SU-DHL-6 (cell line): ENCODE data around the gene FAM83G.

ENCODE experiments used
- H2AFZ ChIP-seq: fragments of 200-600 bp; sonication (generic); 2 replicates; pipeline ENCODE4 v1.6.1; 2014; ENCODE audit warnings: low read depth, mild to moderate bottlenecking, moderate library complexity, mixed read lengths, antibody characterized with exemption, low read length; ENCODE audit not compliant: severe bottlenecking
- H3F3A ChIP-seq: fragments of 200-600 bp; shearing (Covaris generic); 2 replicates; pipeline ENCODE4 v1.6.0; 2016; ENCODE audit warnings: antibody characterized with exemption, mild to moderate bottlenecking; ENCODE audit not compliant: insufficient read depth
- H3K27ac ChIP-seq: fragments of 200-600 bp; sonication (generic); 2 replicates; pipeline ENCODE4 v1.5.1; 2016; ENCODE audit warnings: low read depth, mild to moderate bottlenecking, low read length, moderate library complexity, mixed read lengths
- H3K27me3 ChIP-seq: fragments of 200-600 bp; sonication (generic), shearing (Covaris generic); 2 replicates; pipeline ENCODE4 v1.6.0; 2014; ENCODE audit warnings: mild to moderate bottlenecking, low read length
- H3K36me3 ChIP-seq: fragments of 200-600 bp; sonication (generic); 2 replicates; pipeline ENCODE4 v1.6.1; 2014; ENCODE audit warnings: mild to moderate bottlenecking, low read length, mixed read lengths
- H3K4me2 ChIP-seq: fragments of 300-600, 200-600 bp; shearing (Covaris generic), sonication (generic); 2 replicates; pipeline ENCODE4 v1.6.0; 2014; ENCODE audit warnings: low read length, low read depth, mild to moderate bottlenecking; ENCODE audit not compliant: poor library complexity, severe bottlenecking
- H3K4me3 ChIP-seq: fragments of 200-600 bp; sonication (generic); 2 replicates; pipeline ENCODE4 v1.5.1; 2014; ENCODE audit warnings: antibody characterized with exemption, low read length, mild to moderate bottlenecking, mixed read lengths; ENCODE audit not compliant: insufficient read depth, poor library complexity, severe bottlenecking
- H3K79me2 ChIP-seq: fragments of 200-600 bp; sonication (generic); 2 replicates; pipeline ENCODE4 v1.6.1; 2014; ENCODE audit warnings: mild to moderate bottlenecking, low read length, moderate library complexity; ENCODE audit not compliant: insufficient read depth
- H3K9ac ChIP-seq: fragments of 200-600 bp; sonication (generic); 2 replicates; pipeline ENCODE4 v1.7.0; 2014; ENCODE audit warnings: mild to moderate bottlenecking, low read length
- H3K9me2 ChIP-seq: fragments of 200-600 bp; sonication (generic); replicated peaks from 2 replicates; pipeline ENCODE4 v1.6.1; 2014; ENCODE audit warnings: low read length; ENCODE audit not compliant: insufficient read depth
- H3K9me3 ChIP-seq: fragments of 200-600 bp; sonication (generic); 2 replicates; pipeline ENCODE4 v1.6.1; 2014; ENCODE audit warnings: low read length, mixed read lengths; ENCODE audit not compliant: insufficient read depth
- H4K20me1 ChIP-seq: fragments of 200-600 bp; sonication (generic); 2 replicates; pipeline ENCODE4 v1.6.1; 2014; ENCODE audit warnings: low read depth, mild to moderate bottlenecking, antibody characterized with exemption, low read length, moderate library complexity, mixed read lengths
- EZH2phosphoT487 ChIP-seq: fragments of 200-600 bp; sonication (generic), shearing (Covaris generic); conservative IDR thresholded peaks from 2 replicates; pipeline ENCODE4 v1.6.1; 2018; ENCODE audit warnings: mild to moderate bottlenecking, antibody characterized with exemption, low read length, moderate library complexity, mixed read lengths
- TF ChIP-seq, protein P1 (sequence below): fragments of 200-600 bp; sonication (generic); IDR thresholded peaks from one replicate; pipeline ENCODE4 v1.5.1; 2017; ENCODE audit warnings: antibody characterized with exemption, mild to moderate bottlenecking, low read length, moderate library complexity; ENCODE audit not compliant: insufficient read depth, poor library complexity, severe bottlenecking

The FAM83G gene

DNA sequence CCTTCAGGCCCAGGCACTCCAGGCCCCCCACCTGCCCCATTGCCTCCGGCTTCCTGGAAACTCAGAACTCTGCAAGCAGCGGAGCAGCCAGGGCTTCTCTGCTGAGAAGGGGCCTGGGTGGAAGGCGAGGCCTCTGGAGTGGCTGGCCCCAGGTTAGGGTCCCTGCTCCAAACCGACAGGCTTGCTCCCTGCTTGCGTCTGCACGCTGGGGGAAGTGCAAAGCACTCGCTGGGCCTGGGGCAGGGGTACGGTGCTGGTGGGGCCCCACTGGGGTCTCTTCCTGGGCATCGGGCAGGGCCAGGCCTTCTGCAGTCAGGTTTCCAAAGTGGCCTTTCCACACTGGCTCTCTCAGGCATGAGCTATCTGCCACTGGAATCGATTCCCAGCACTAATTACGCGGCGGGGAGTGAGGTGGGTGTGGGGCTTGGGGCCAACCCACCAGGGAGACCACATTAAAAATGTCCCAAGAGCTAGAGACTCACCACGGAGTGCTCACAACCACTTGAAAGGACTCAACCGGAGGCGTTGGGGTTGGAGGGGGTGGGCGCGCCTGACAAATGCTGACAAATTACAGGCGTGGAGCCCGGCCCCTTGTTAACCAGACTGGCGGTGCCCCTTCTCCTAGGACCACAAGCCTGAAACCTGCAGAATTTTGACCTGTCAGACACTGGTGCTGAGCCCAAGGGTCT lies 17.9 kb downstream of the FAM83G start:
- Histone ChIP-seq H3K27ac (no peak overlapping the region), H3K4me3 (no peak overlapping the region), H3K79me2 (peaks cover 7% of the 10 kb centered on the region; the same call in 1 of the 2 replicates), H3K9me3 (no peaks in the 10 kb centered on the region), H3F3A (no peaks in the 10 kb centered on the region), H3K27me3 (no peaks in the 10 kb centered on the region), H2AFZ (no peak overlapping the region), H3K36me3 (no peaks in the 10 kb centered on the region), H3K9ac (no peak overlapping the region), H3K4me2 (no peak overlapping the region), H3K9me2 (no peaks in the 10 kb centered on the region), H4K20me1 (no peaks in the 10 kb centered on the region)
- TF ChIP-seq, protein P1, sequence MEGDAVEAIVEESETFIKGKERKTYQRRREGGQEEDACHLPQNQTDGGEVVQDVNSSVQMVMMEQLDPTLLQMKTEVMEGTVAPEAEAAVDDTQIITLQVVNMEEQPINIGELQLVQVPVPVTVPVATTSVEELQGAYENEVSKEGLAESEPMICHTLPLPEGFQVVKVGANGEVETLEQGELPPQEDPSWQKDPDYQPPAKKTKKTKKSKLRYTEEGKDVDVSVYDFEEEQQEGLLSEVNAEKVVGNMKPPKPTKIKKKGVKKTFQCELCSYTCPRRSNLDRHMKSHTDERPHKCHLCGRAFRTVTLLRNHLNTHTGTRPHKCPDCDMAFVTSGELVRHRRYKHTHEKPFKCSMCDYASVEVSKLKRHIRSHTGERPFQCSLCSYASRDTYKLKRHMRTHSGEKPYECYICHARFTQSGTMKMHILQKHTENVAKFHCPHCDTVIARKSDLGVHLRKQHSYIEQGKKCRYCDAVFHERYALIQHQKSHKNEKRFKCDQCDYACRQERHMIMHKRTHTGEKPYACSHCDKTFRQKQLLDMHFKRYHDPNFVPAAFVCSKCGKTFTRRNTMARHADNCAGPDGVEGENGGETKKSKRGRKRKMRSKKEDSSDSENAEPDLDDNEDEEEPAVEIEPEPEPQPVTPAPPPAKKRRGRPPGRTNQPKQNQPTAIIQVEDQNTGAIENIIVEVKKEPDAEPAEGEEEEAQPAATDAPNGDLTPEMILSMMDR = no peak
- no peak for TF ChIP-seq EZH2phosphoT487

DNA sequence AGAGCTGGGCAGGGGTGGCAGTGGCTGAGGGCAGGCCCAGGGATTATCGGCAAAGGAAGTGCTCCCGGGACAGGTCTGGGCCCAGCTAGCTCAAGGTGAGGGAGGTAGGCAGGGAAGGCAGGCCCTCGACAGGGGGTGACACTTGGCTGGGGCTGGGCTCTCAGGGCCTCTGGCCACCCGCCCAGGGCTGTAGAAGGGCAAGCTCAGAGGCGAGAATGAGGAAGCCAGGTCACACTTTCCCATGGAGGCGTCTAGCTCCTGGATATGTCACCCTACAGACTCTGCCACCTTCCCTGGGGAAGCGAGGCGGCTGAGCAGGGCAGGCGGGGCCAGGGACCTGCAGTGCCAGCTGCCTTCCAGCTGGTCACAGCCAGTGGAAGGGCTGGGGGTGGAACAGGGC lies 19.1 kb downstream of the FAM83G start:
- no peak overlapping the region for H3K9ac ChIP-seq
- H3K79me2 ChIP-seq = no peaks in the 10 kb centered on the region
- no peak overlapping the region for H2AFZ ChIP-seq
- TF ChIP-seq, protein P1 = no peak
- no peak for TF ChIP-seq EZH2phosphoT487
- no peaks in the 10 kb centered on the region for H3K9me2 ChIP-seq
- H3K27ac ChIP-seq = no peak overlapping the region
- H3K4me2 ChIP-seq = no peak overlapping the region
- H3K27me3 ChIP-seq = no peaks in the 10 kb centered on the region
- H3K4me3 ChIP-seq = no peak overlapping the region
- no peaks in the 10 kb centered on the region for H3F3A ChIP-seq
- no peaks in the 10 kb centered on the region for H3K9me3 ChIP-seq
- H4K20me1 ChIP-seq = no peaks in the 10 kb centered on the region
- no peaks in the 10 kb centered on the region for H3K36me3 ChIP-seq

DNA sequence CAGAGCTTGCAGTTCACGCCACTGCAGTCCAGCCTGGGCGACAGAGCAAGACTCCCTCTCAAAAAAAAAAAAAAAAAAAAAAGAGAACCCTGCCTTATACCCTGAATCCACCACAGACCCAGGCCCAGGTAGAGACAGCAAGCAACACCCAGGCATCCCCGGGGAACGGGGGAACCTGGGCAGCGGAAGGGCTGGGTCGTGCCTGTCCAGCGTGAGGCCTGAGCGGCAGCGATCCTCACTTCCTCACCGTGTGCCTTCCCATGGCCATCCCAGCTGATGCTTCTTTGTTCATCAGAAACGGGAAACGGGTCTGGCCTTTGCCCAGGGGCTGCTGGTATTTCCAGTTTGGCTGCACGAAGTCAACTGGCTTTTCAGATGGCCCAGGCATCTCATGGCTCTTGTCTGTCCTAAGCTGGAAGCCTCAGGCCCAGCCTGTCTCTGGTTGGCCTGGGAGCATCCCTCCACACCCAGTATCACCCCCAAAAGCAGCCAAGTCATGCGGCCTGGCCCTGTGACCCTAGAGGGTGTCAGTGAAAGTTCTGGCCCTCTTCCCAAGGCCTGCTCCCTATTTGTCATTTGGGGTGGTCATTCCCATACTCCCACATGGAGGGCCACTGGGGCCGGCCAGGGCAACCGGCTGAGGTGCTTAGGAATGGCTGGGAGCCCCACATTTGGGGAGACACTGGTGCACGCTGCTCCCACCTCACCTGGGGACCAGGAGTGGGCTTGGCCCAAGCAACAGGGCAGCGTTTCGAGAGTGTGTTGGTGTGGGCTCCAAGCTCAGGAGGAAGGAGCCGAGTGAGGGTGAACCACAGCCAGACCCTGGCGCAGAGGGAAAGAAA lies 20.1 kb downstream of the FAM83G start:
- Histone ChIP-seq H3K36me3 (no peaks in the 10 kb centered on the region), H3F3A (no peaks in the 10 kb centered on the region), H4K20me1 (no peaks in the 10 kb centered on the region), H3K27ac (no peak overlapping the region), H3K4me2 (no peak overlapping the region), H2AFZ (no peak overlapping the region), H3K4me3 (no peak overlapping the region), H3K9ac (no peak overlapping the region), H3K9me2 (no peaks in the 10 kb centered on the region), H3K9me3 (no peaks in the 10 kb centered on the region), H3K27me3 (no peaks in the 10 kb centered on the region), H3K79me2 (no peaks in the 10 kb centered on the region)
- TF ChIP-seq, protein P1 = no peak
- TF ChIP-seq EZH2phosphoT487 = no peak
